GM19099 (cell line): ENCODE measurements around the gene NTM.

ENCODE experiments used
- POLR2A ChIP-seq: IDR thresholded peaks from 3 replicates; pipeline ENCODE4 v1.6.1; 2011; ENCODE audit warnings: low read depth; ENCODE audit not compliant: insufficient read length; ENCODE audit errors: extremely low read depth

Gene NTM

DNA sequence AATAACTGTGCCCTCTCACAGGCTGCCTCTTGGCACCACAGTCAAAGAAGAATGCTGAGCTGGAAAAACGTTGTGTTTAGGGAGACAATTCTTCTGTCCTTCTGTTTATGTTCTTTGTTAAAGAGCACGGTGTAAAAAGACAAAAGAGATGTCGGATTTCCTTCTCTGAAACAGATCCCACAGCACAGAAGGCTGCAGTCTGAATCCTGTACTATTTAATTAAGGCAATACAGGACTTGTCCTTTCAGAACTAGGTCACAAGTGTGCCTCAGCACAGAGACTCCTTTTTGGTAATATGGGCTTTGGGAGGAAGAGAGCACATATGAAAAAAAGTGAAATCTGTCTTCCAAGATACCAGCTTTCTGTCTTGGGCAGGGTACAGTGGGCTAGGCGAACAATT, 201.2 kb downstream of the NTM start:
- no peak for TF ChIP-seq POLR2A

- no peak for TF ChIP-seq POLR2A
Measured at GRCh38 chr11:131572423-131572822, 202.0 kb downstream of the NTM start.

- TF ChIP-seq POLR2A, result no peak
Measured at GRCh38 chr11:131579932-131580387, 209.5 kb downstream of the NTM start.

- TF ChIP-seq POLR2A, result no peak
Measured at GRCh38 chr11:131580476-131580875, 210.1 kb downstream of the NTM start.

- TF ChIP-seq POLR2A, result no peak
Measured at GRCh38 chr11:131581046-131581445, 210.6 kb downstream of the NTM start.

GRCh38 chr11:131582021-131582525, 211.7 kb downstream of the NTM start:
- TF ChIP-seq POLR2A, result no peak

GRCh38 chr11:131583421-131583820, 213.0 kb downstream of the NTM start:
- TF ChIP-seq POLR2A, result no peak

- no peak for TF ChIP-seq POLR2A
Measured at GRCh38 chr11:131583938-131584337, 213.5 kb downstream of the NTM start.

DNA sequence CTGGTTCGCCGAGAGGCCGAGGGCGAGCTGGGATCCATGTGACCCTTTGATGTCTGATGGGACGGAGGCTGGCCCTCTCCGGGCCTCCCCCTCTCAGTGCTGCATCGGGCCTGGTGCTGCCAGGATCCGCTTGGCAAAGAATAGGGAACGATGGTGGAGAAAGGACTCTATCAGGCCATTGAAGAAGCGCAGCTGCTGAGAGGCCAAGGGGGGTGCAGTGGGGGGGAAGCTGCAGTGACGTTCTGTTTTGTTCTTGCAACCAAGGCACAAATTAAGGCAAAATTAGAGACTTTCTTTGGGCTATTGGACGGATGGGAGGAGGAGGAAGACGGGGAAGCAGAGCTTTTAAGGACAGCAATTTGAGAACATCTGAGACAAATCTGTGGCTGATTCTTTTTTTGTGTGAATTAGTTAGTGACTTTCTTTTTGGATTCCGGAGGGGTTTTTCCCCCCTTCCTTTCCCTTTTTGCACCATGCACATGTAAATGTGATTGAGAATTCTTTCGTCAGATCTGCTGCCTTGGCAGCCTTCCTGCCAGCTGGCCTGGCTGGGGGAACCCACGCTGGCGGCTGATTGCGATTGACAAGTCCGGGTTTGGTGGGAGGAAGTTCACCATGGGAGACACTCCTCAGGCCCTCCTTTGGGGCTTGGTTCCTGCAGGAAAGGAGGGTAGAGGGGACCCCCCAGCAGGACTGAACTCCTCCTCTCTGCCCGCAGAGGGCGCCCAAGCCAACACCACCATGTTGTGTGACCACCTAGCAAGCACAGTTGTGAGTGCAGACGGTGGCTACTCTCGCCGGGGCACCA, 214.6 kb downstream of the NTM start:
- TF ChIP-seq POLR2A, result no peak

DNA sequence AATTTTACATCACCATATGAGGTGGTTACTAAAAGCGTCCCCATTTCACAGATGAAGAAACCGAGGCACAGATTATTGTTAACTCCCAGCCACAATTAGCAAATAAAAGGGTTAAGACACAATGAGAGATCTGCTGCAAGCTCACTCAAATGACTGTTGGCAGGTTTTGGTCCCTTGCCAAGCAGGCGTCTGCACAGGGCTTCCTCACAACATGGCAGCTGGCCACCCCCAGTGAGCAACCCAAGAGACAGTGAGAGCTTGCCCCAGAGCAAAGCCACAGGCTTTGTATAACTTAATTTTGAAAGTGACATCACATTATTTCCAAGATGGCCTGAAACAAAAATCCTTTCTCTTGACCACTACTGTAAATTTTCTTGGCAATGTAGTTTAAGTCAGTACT, 217.6 kb downstream of the NTM start:
- TF ChIP-seq POLR2A, result no peak

DNA sequence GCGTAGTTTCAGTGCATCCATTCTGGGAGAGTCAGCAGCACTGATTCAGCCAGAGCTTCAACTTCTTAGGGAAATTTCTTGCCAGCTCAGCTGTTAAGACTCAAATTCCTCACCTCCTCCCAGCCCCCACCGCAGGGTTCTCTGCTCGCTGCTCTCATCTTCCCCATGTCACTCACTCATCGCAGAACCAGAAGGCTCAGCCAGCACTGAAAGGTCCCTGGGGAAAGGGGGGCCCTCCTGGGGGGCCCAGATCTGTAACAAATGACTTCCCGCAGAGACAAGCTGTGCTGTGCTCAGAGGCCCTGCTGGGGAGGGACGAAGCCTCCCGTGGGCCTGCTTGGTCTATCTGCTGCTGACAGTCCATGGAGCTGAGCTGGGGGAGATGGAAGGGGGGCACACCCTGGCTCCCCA, 220.6 kb downstream of the NTM start:
- no peak for TF ChIP-seq POLR2A

- no peak for TF ChIP-seq POLR2A
Measured at GRCh38 chr11:131592152-131592551, 221.7 kb downstream of the NTM start.

GRCh38 chr11:131592734-131593133, 222.3 kb downstream of the NTM start:
- TF ChIP-seq POLR2A, result no peak

GRCh38 chr11:131593301-131593700, 222.9 kb downstream of the NTM start:
- no peak for TF ChIP-seq POLR2A

GRCh38 chr11:131595797-131596196, 225.4 kb downstream of the NTM start:
- TF ChIP-seq POLR2A, result no peak

DNA sequence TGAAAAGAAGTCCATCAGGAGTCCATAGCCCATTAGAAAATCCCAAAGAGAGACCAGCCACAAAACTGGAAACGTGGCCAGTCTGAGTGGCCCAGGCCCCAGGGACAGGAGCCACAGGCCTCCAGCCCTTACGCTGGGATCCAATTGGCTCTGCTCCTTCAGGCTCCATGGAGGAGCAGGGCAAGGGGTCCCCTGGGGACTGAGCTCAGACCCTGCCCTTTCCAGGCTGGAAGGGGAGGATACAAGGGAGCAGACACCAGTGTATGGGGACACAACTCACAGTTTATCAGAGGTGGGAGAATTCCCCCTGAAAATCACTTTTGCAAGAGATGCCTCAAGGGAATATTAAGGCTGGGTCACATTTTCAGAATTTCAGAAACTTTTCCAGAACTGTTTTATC, 227.5 kb downstream of the NTM start:
- no peak for TF ChIP-seq POLR2A

- no peak for TF ChIP-seq POLR2A
Measured at GRCh38 chr11:131598305-131598704, 227.9 kb downstream of the NTM start.

- TF ChIP-seq POLR2A, result no peak
Measured at GRCh38 chr11:131599285-131599684, 228.9 kb downstream of the NTM start.

DNA sequence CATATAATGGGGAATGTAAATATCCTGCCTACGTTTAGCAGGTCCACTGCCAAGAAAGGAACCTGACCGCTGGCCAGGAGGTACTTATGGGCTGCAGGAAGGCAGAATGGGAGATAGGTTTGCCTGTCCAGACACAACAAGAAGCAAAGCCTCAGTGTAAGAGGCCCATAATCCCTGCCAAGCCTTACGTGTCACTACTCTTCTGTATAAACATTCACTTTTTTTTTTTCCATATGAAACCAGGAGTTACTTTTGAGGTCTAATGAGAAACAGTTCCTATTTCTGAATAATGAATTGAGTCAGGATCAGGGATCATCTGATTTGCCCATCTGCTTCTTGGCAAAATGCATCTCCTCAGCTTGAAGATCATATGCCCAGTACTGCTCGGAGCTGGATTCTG, 230.2 kb downstream of the NTM start:
- TF ChIP-seq POLR2A, result no peak
